Coronary artery (tissue), 2 donors: Measurements from ENCODE around the gene PRKCE.
"Not testable (repeated sequence)": the region's sequence is repeated elsewhere in the genome, so short reads cannot be mapped to it uniquely, and the experiment has no call there.

Source experiments
- DNase-seq: peaks from one replicate; pipeline ENCODE4 v3.0.0-alpha.2; 2017; ENCODE audit warnings: low spot score
- H3K27ac ChIP-seq, 2 donors: fragments of 200-600 bp; sonication (generic); one replicate each; pipeline ENCODE4 v1.5.1; 2016 to 2019
- H3K4me3 ChIP-seq: fragments of 200-600 bp; sonication (generic); 2 replicates; pipeline ENCODE4 v1.5.1; 2016; ENCODE audit warnings: mild to moderate bottlenecking, moderate library complexity
- CTCF ChIP-seq: fragments of 200-600 bp; sonication (generic); IDR thresholded peaks from one replicate; pipeline ENCODE4 v1.5.1; 2019; ENCODE audit warnings: antibody characterized with exemption

Gene PRKCE

GRCh38 chr2:45685260-45685659 is 33.8 kb downstream of the PRKCE start:
- no peak for TF ChIP-seq CTCF
- Histone ChIP-seq H3K4me3 (no peak overlapping the region), H3K27ac (no peak overlapping the region)

DNA sequence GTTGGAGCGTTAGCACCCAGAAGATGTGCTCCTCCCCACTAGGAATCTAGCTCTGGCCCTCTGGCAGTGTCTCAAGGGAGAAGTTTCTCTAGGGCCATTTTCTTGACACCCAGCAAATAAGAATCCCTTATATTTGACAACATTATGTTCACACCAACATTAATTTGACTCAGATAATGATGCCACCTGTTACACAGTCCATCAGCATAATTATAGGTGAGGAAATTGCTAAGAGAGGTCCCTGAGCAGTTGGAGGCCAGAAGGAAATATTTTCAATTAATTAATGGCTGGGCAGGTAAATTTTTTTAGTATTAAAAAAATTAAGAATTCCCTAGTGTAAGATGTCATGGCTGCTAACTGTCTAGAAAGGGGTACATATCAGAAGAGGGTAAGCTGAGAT is 36.5 kb downstream of the PRKCE start:
- no peak for DNase-seq
- TF ChIP-seq CTCF = no peak
- no peak overlapping the region for H3K4me3 ChIP-seq
- H3K27ac ChIP-seq = no peak overlapping the region

More at GRCh38 chr2:45685260-45685659, 33.8 kb downstream of the PRKCE start:
- DNase-seq = no peak

DNA sequence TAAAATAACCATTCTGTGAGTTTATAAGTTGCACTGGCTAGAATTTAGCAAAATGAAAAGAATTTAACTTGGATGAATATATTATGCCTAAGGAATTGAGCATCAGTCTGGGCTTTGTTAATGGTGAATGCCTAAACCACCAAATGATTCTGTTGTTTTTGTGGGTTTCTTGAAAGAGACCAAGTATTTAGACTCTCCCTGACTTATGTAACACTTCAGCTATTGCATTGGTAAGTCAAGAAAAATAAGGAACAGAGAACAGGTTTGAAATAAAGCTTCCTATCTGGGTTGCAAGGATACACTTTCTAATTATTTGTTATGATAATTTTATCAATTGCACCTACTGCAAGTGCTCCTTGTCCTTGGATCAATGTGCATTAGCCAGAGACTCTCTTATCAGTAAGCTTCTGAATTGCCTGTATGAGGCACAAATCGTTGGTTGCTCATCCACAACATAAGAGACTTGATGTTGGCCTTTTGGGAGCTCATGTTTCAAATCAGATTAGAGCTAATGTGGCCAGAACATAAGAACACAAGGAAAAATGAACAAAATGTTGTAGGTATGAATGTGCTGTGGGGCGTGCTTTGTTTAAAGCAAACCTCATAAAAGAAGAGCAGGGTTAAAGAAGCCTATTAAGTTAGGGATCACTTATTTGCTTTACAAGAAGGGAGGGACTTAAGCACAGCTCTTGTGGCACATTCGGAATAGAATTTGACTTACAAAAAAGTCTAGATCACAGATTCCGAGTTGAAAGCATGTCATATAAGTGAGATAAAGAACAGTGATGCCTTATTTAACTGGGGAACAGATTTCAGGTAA is 37.2 kb downstream of the PRKCE start:
- DNase-seq = no peak
- H3K27ac ChIP-seq = no peak overlapping the region

GRCh38 chr2:45690231-45690630 is 38.8 kb downstream of the PRKCE start:
- Histone ChIP-seq H3K27ac (no peak overlapping the region), H3K4me3 (no peak overlapping the region)
- no peak for TF ChIP-seq CTCF
- DNase-seq = no peak

More for the DNA sequence above, 37.2 kb downstream of the PRKCE start:
- no peak overlapping the region for H3K4me3 ChIP-seq
- no peak for TF ChIP-seq CTCF

DNA sequence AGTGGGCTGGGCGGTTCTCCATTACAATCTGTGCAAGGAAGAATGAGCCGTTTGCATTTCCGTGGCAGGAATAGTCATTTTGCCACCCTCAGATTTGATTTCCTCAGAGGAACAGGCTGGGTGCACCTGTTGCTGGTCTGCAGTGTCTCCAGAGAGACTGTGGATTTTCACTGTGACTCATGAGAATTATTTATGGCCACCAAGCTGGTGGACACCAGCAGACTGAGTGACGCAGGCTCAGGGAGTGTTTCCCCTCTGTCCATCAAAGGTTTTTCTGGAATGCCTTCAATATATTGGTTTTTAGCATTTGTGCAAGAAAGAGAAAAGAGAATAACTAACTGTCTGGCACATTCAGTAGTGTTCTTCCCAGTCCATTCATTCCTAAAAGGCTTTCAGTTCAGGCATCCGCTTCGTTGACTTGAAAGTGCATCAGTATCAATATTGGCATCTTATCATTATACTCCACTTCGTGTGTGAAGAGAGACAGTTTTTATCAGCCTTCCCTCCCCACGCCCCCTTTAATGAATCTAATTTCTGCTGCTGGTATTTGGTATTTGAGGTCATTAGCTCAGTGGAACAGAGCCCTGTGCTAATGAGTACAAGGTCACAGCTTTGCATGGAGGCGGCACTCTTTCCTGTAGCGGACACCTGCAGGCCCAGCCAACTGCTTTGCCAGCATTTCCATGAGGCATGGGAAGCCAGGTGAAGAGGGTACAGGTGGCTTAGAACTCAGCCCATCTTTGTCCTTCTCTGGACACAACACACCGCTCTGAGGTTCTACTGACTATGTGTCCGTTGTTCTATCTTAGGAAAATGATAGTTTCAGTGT is 39.9 kb downstream of the PRKCE start:
- no peak for TF ChIP-seq CTCF
- H3K4me3 ChIP-seq = no peak overlapping the region
- no peak overlapping the region for H3K27ac ChIP-seq
- DNase-seq = no peak

- DNase-seq = no peak
- no peak overlapping the region for H3K4me3 ChIP-seq
- H3K27ac ChIP-seq = no peak overlapping the region
- no peak for TF ChIP-seq CTCF
These were observed 41.1 kb downstream of the PRKCE start for GRCh38 chr2:45692566-45692965.

DNA sequence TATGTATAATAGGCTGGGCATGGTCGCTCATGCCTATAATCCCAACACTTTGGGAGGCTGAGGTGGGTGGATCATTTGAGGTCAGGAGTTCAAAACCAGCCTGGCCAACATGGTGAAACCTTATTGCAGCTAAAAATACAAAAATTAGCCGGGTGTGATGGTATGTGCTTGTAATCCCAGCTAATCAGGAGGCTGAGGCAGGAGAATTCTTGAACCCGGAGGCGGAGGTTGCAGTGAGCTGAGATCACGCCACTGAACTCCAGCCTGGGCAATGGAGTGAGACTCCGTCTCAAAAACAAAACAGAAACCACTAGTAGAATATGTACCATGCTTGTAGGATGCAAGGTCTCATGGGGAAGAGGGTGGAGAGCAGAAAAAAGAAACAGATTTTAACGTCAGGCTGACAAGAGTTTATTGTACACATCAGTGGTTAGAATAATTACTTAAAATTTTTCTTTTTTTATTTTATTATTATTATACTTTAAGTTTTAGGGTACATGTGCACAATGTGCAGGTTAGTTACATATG is 44.1 kb downstream of the PRKCE start:
- H3K4me3 ChIP-seq, DNase-seq, H3K27ac ChIP-seq: not testable (repeated sequence)
